Measurements from ENCODE around the gene SEC23B.
"Not testable (repeated sequence)": the region's sequence is repeated elsewhere in the genome, so short reads cannot be mapped to it uniquely, and the experiment has no call there.

Gene SEC23B

DNA sequence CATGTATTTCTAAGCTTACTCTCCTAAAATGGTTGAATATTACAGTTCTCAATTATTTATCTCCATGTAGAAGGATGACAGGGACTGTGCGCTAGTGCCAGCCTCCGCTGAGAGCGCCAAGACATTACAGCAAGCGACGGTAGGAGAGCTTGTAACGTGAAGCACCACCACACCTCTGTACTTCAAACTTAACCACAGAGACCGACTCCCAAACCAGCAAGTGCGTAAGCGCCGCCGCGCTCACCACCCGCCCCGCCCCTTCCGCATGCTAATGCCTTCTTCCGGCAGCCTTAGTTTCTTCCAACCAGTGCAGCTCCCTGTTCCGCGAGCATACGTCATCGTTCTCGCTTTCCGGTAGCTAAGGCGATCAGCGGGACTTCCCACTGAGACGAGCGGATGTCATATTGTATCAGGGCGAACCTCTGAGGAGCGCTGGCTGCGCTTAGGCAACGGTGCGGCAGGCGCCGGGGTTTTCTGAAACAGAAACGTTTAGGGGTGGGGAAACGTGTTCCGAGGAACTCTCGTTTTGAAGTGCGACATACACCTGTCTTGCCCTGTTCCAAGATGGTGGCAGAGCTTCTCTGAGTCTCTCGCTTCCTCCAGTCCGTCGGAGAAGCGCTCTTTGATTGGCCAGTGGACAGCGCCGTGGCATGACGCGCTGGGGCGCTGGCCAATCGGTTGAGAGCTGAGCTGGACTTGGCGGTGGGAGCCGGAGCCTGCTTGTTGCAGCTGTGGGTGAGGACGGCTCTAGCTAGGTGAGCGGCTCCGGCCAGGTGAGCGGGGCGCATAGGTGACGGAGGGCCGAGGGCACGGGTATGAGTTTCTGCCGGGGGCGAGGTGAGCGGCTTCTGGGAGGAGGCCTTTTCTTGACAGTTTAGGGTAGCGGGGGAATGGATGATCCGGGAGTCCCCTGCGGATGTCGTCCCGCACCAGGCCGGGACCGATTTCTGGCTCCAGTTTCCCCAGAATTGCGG, at the start of gene SEC23B:
TSS of gene SEC23B (plus strand) at position 723 of the 974 bp plus-strand sequence. CDS start 2,896 bp downstream, outside the sequence.
- DNase-seq (ENCODE audit: low read depth in 2 of 2) = peak; percentile 96 to 97

DNA sequence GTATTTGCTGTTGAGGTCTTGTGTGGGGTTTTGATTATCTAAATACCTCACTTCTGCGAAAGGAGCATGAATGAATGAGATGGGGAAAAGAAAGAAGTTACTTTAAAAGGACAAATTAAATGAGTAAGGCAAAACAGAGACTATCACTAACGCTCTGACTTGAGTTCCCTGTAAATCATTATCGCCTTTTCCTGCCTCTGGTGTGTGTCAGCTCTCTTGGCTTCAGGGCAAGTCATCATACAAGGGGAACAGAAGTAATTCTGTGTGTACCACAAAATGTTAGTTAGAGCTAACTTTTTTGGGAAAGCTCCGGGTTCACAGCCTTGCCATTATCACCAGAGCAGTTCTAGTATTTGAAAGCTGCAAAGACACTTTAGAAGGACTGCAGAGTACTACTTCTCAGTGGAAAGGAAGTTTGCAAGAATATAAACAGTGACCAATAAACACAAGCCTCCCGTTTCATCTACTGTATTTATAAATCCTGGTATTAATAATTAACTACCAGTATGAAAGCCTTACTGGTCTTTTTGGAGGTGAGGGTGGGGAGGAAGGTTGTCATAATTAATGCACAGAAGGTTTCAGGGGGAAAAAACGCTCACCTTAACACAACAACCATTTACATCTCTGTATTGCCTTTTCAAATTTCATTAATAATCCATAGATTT, 42.1 kb upstream of the SEC23B start:
- no peak for DNase-seq (ENCODE audit: low read depth in 2 of 2)

DNA sequence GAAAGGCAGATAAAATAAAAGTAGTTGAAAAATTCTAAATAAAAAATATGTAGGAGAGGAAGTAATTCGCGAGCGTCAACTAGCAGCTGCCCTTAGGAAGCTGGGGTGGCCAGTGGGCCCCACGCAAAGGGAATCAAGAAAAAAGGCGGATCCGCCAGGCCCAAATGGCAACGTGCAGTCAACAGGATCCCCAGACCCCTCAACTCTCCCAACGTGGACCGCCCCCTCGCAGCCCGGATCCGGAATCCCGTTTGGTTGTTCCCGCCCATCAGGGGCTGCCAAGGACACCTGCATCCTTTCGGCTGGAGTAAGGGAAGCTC, 41.2 kb upstream of the SEC23B start:
- DNase-seq (ENCODE audit: low read depth in 2 of 2) = no peak

DNA sequence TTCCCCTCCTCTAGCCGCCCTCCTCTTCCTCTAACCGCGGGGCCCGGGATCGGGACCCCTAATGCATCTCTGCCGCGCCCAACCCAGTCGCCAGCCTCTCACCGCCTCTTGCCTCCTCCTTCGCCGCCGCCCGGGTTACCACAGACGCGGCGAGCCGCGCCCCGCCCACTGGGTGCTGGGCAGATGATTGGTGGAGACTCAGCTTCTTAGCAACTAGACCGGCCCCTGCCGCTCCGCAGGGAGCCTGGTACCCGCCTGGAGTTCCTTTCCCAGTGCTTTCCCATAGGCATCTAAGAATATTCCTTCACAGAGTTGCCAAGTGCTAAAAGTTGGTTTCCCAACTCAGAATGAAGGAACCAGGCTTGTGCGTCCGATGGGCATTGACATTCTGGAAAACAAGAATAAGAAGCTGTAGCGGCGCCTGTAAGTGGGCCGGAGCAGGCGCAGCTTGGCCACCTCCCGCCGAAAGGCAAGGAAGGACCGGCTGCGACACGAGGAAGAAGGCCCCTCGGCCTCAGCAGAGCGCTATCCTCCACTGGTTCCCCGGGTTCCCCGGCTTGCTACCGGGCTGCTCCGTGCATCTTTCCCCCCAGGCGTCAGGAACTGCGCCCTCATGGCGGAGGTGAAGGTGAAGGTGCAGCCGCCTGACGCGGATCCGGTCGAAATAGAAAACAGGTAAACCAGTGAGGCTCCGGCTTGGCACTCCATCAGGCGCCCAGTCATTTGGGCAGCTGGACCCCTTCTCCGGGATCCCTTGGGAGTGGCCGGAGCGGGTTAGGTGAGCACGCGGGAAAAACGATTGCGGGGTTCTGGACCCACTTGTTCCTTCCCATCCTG, 40.6 kb upstream of the SEC23B start, which contains the start of the genes DZANK1 and POLR3F:
TSS of gene DZANK1 (minus strand) at position 137 of the 837 bp plus-strand sequence. CDS start 1,672 bp downstream, outside the sequence.
TSS of gene POLR3F (plus strand) at position 497 of the 837 bp plus-strand sequence. CDS start at position 614, 117 bp downstream.
- DNase-seq (ENCODE audit: low read depth in 2 of 2) = peak; percentile 86 to 89

DNA sequence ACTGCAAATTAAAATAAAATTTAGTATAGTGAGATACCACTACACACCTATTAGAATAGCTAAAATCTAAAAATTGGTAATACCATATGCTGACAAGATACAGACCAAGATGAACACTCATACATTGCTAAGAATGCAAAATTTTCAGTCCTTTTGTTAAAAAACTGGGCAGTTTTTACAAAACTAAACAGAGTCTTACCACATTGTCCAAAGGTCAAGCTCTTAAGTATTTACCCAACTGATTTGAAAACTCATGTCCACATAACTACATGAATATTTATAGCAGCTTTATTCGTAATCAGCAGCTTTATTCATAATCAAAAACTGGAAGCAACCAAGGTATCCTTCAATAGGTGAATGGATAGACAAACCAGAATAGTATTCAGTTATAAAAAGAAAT, 30.5 kb upstream of the SEC23B start:
- DNase-seq (ENCODE audit: low read depth in 2 of 2) = no peak

DNA sequence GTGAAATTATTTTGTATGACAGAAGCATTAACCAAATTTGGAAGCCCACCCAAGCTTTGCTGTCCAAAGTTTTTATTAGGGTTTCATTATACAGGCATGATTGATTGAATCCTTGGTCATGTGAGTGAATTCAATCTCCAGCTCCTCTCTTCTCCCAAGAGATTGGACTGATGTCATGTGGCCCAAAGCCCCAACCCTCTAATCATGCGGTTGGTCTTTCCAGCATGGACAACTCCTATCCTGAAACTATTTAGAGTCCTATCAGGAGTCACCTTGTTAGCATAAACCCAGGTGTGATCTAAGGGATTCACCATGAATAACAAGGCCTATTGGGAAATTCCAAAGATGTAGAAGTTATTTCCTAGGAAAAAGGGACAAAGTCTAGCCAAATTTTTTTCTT, 29.9 kb upstream of the SEC23B start:
- no peak for DNase-seq (ENCODE audit: low read depth in 2 of 2)

DNA sequence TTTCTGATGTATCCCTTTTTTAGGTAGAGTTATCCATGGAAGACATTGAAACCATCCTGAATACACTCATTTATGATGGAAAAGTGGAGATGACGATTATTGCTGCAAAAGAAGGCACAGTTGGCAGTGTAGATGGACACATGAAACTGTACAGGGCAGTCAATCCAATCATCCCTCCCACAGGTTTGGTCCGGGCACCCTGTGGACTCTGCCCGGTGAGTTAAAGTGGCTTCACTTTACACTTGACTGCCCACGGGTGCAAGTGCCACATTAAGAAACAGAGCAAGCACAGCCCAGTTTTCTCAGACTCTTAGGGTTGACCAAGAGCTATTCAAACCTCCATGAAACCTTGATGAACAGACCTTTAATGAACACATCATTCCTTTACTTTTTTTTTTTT, 26.1 kb upstream of the SEC23B start:
- DNase-seq (ENCODE audit: low read depth in 2 of 2) = no peak

DNA sequence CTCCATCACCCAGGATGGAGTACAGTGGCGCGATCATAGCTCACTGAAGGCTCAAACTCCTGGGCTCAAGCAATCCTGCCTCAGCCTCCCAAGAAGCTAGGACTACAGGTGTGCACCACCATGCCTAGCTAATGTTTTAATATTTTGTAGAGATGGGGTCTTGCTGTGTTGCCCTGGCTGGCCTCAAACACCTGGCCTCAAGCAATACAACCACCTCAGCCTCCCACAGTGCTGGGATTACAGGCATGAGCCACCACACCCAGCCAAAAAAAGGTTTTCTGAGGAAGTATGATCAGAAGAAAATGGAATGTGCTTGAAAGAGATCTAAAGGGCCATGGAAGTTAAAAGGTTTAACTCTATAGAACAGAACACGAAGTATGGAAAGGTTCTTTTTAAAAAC, 19.4 kb upstream of the SEC23B start:
- DNase-seq (ENCODE audit: low read depth in 2 of 2) = no peak

DNA sequence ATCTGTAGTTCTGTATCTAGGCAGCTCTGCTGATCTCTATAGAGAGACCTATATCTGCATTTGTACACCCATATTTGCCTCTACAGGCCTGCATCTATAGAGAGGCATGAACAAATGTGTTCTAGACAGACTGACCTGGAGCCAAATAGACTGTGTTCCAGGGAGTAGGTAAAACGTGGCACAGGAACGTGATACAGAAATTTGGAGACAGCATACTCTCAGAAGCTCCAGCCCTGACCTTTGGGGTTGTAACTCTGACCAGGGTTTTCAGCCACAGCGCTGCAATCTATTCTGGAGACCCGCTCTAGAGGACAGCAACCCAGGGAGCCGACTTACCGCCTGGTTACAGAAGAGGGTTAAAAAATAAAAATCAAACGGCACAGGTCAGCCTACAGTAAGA, 11.7 kb upstream of the SEC23B start:
- DNase-seq (ENCODE audit: low read depth in 2 of 2) = no peak

DNA sequence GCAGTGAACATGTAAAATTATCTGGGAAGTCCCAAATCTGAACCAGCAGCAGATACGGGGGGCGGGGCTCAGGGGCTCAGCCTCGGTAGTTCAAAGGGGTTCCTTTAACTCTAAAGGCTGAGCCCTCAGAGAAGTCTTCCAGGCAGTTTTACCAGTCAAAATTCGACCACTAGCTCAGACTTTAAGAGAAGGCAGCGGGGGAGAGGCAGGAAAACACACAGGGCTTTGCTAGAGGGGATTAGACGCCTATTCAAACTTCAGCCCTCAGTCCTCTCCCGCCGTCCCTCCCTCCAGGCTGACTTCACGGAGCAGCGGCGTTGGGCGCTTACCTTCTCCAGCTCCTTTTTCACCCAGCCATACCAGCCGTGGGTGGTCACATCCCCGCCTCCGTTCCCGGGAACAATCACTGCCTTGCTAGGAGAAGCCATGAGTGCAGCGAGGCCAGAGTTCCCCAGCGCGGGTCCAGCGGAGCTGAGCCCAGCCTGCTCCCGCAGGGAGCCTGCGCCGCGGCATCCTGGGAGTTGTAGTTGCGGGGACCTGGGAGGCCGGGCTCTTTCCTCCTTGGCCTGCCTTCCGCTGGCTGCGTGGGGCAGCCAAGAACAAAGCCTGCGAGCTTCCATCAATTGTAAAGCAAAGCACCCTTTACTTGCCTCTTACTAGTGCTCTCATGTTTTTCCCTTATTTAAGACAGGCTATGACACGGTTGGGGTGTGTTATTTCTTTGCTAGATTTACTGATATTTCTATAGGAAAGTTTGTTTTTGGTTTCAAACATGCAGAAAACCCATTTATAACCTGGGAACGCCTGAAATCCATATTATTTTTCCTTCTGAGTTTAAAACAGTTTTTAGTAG, 10.8 kb upstream of the SEC23B start, which contains the start of gene RBBP9:
TSS of gene RBBP9 (minus strand) at position 486 of the 853 bp plus-strand sequence. CDS start at position 428, 58 bp downstream.
- DNase-seq (ENCODE audit: low read depth in 2 of 2) = peak; percentile 34 to 63

DNA sequence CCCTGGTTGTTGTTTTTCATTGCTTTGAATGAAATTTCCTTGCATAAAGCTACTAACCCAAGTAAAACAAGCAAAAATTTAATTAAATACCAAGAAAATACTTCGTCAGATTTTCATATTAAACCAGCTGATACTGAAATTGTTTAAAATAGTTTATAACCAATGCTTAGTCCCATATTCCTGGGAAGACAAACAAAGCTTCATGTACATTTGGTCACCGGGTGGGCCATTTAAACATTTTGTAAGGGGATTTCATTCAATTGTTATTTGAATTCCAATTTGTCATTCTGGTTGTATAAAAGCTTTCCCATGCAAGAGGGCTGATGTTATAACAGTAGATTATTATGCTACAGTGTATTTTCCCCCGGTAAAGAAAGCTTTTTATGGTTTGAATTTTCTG, 10.1 kb upstream of the SEC23B start:
- no peak for DNase-seq (ENCODE audit: low read depth in 2 of 2)

DNA sequence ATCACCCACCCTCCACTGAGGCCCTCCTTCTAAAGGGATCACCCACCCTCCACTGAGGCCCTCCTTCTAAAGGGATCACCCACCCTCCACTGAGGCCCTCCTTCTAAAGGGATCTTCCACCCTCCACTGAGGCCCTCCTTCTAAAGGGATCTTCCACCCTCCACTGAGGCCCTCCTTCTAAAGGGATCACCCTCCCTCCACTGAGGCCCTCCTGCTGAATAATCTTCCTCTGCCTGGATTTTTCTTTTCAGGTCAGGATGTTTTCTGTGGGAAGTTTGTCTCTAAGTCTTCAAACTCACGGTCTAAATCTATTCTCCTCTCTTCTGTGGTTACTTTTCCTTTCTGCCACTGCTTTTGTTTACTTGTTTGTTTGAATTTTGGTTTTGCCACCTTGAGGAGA, 6.1 kb upstream of the SEC23B start:
- DNase-seq (ENCODE audit: low read depth in 2 of 2) = not testable (repeated sequence)

DNA sequence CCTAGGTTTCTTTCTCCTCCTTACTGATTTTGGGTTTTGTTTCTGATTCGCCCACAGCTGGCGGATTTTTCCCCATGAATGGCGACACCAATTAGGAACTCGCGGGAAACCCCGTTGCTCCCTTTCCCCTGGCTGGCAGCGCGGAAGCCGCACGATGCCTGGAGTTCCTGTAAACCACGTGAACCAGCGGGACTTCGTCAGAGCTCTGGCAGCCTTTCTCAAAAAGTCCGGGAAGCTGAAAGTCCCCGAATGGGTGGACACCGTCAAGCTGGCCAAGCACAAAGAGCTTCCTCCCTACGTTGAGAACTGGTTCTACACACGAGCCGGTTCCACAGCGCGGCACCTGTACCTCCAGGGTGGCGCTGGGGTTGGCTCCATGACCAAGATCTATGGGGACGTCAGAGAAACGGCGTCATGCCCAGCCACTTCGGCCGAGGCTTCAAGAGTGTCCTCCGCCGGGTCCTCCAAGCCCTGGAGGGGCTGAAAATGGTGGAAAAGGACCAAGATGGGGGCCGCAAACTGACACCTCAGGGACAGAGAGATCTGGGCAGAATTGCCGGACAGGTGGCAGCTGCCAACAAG, 3.2 kb upstream of the SEC23B start:
- DNase-seq (ENCODE audit: low read depth in 2 of 2) = no peak

DNA sequence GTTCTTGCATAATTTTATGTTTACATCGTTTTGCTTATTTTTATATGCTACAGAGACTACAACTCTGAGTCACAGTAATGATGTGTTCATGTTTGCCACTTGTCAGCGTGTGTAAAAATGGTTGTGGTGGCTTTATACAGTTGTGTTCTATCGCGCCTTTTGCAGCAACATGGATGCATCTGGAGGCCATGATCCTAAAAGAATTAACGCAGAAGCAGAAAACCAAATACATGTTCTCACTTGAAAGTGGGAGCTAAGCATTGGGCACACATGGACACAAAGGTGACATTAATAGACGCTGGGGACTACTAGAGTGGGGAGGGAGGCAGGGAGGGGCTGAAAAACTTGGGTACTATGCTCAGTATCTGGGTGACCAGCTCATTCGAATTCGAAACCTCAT, 996 bp upstream of the SEC23B start:
- no peak for DNase-seq (ENCODE audit: low read depth in 2 of 2)

DNA sequence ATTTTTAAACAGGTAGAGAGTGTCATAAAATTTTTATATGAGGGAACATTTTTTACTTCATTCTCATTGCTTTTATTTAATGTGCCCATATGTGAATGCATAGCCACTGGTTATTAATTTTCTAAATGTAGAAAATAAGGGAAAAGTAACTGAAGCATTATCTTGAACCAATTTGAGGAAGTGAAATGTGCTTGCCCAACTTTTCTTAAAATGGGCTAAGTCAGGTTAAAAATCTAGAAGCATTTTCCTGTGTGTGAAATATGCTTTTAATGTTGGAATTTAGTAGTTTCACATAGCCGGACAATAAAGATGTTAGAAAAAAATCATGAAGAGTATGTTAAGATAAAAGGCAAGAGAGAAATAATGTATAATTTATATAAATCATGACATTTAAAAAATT, 3.8 kb downstream of the SEC23B start:
- no peak for DNase-seq (ENCODE audit: low read depth in 2 of 2)

DNA sequence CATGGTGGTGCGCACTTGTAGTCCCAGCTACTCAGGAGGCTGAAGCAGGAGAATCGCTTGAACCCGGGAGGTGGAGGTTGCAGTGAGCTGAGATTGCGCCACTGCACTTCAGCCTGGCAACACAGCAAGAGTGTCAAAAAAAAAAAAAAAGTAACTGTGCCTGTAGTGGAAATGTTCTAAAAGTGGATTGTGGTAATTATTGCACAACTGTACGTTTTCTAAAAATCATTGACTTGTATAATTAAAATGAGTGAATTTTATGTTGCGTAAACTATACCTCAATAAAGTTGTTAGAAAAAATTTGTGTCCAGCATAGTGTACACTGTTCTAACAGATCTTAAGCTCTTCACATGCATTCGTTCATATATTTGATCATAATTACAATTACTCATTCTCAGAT, 5.5 kb downstream of the SEC23B start:
- no peak for DNase-seq (ENCODE audit: low read depth in 2 of 2)

DNA sequence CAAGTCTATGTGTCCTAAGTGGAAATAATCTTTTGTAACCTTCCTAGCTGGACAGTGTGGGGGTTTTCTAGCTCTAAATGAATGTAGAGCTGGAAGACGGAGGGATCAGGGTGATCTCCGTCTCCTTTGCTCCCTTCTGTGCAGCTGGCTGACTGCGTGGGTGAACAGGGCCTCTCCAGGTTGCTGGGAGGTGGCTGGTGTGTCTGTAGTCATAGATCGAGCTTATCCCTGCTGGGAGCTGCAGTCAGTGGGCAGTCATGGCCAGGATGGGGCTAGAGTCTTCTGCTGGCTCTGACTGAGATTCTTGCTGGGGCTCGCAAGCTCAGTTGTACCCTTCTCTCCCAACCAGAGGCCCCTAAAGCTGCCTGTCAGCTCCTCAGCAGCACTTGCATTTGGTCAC, 6.4 kb downstream of the SEC23B start:
- no peak for DNase-seq (ENCODE audit: low read depth in 2 of 2)

DNA sequence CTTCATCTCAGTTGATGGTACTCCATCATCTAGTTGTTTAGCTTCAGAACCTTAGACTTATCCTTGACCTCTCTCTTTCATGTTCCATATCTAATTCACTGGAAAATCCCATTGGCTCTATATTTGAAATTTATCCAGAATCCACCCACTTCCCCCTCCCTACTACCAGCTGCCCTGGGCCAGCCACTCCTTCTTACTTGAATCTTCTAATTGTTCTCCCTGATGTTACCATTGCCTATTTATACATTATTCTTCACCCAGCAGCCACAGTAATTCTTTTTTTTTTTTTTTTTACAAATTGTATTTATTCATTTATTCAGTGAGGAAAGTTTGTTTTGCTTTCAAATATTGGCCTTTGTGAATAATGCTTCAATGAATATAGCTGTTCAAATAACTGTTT, 8.2 kb downstream of the SEC23B start:
- no peak for DNase-seq (ENCODE audit: low read depth in 2 of 2)

DNA sequence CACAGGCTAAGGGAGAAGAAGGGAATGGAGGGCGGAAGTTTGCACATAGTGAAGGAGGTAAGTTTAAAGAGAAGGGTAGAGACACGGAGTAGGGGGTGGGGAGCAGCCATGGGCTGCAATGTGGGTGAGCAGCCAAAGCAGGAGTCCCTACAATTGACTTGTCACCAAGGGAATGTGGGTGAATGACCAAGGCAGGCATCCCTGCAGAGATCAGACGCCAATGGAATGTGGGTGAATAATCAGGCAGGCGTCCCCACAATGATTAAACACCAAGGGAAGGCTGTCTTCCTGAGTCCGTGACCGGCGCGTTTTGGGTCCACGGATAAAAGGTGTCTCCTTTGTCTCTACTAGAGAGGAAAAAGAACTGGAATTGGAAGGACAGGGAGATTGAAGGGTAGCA, 14.3 kb downstream of the SEC23B start:
- not testable (repeated sequence) for DNase-seq (ENCODE audit: low read depth in 2 of 2)

DNA sequence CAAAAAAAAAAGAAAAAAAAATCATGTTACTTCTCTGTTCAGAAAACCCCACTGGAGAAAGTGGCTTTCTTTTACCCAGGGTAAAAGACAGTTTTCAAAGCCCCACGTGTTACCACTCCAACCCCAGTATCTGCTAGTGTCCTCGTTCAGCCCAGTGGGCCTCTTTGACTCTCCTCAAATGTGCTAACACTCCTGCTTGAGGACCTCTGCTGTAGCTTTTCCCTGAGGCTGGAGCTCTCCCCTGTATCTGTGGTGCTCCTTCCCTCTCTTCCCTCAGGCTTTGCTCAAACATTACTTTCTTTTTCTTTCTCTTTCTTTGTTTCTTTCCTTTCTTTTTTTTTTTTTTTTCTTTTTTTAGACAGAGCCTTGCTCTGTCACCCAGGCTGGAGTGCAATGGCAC, 15.3 kb downstream of the SEC23B start:
- DNase-seq (ENCODE audit: low read depth in 2 of 2) = no peak

DNA sequence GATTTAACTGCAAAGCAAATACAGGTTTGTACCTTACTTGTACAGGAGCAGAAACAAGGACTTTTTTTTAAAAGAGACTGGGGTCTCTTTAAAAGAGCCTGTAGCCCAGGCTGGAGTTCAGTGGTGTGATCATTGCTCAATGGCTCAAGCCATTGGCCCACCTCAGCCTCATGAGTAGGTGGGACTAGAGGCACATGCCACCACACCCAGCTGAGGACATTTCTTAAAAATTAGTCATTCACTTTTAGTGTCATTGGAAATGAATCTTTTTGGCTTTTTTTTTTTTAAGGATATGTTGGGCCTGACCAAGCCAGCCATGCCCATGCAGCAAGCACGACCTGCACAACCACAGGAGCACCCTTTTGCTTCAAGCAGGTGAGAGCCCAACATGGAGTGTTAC, 16.9 kb downstream of the SEC23B start:
- DNase-seq (ENCODE audit: low read depth in 2 of 2) = no peak
